WTC11 (cell line): ENCODE data around the gene VWC2.

Experiments used
- FOXK1 ChIP-seq: sonication (generic); formaldehyde crosslinking; IDR thresholded peaks from 2 replicates; pipeline ENCODE4 v1.8.0; 2022; ENCODE audit warnings: mild to moderate bottlenecking, moderate library complexity, missing genetic modification reagents
- KAT7 ChIP-seq: sonication (generic); formaldehyde crosslinking; IDR thresholded peaks from 2 replicates; pipeline ENCODE4 v1.8.1; 2023; ENCODE audit warnings: missing genetic modification reagents, mild to moderate bottlenecking, borderline replicate concordance
- NFE2L1 ChIP-seq: sonication (generic); formaldehyde crosslinking; IDR thresholded peaks from 2 replicates; pipeline ENCODE4 v1.8.1; 2023; ENCODE audit warnings: missing genetic modification reagents
- RELA ChIP-seq: sonication (generic); formaldehyde crosslinking; IDR thresholded peaks from 2 replicates; pipeline ENCODE4 v1.8.1; 2022; ENCODE audit warnings: missing genetic modification reagents, mild to moderate bottlenecking, borderline replicate concordance
- SP1 ChIP-seq: sonication (generic); formaldehyde crosslinking; conservative IDR thresholded peaks from 2 replicates; pipeline ENCODE4 v1.8.1; 2022; ENCODE audit warnings: missing genetic modification reagents
- TEAD4 ChIP-seq: sonication (generic); formaldehyde crosslinking; IDR thresholded peaks from 2 replicates; pipeline ENCODE4 v1.8.0; 2022; ENCODE audit warnings: mild to moderate bottlenecking, missing genetic modification reagents
- ZNF121 ChIP-seq: sonication (generic); formaldehyde crosslinking; IDR thresholded peaks from 2 replicates; pipeline ENCODE4 v1.8.0; 2023; ENCODE audit warnings: missing genetic modification reagents
- TF ChIP-seq, protein P1 (sequence below): sonication (generic); formaldehyde crosslinking; IDR thresholded peaks from 2 replicates; pipeline ENCODE4 v1.8.1; 2023; ENCODE audit warnings: mild to moderate bottlenecking, missing genetic modification reagents, moderate library complexity
- TF ChIP-seq, protein P2 (sequence below): fragments of 200-600 bp; IDR thresholded peaks from 2 replicates; pipeline ENCODE4 v1.8.0; 2022; ENCODE audit warnings: antibody characterized with exemption
- TF ChIP-seq, protein P3 (sequence below): sonication (generic); formaldehyde crosslinking; IDR thresholded peaks from 2 replicates; pipeline ENCODE4 v1.8.0; 2022; ENCODE audit warnings: mild to moderate bottlenecking, missing genetic modification reagents
- TF ChIP-seq, protein P4 (sequence below): sonication (generic); formaldehyde crosslinking; IDR thresholded peaks from 2 replicates; pipeline ENCODE4 v1.8.1; 2022; ENCODE audit warnings: low read depth, mild to moderate bottlenecking, moderate library complexity, missing genetic modification reagents, borderline replicate concordance
- TF ChIP-seq, protein P5 (sequence below): sonication (generic); formaldehyde crosslinking; conservative IDR thresholded peaks from 2 replicates; pipeline ENCODE4 v1.8.1; 2022; ENCODE audit warnings: mild to moderate bottlenecking, missing genetic modification reagents
- TF ChIP-seq, protein P6 (sequence below): fragments of 250-450 bp; sonication (Bioruptor Pico); IDR thresholded peaks from 2 replicates; pipeline ENCODE4 v1.9.0; 2021; ENCODE audit warnings: moderate library complexity, mild to moderate bottlenecking, inconsistent platforms, borderline replicate concordance

DNA sequence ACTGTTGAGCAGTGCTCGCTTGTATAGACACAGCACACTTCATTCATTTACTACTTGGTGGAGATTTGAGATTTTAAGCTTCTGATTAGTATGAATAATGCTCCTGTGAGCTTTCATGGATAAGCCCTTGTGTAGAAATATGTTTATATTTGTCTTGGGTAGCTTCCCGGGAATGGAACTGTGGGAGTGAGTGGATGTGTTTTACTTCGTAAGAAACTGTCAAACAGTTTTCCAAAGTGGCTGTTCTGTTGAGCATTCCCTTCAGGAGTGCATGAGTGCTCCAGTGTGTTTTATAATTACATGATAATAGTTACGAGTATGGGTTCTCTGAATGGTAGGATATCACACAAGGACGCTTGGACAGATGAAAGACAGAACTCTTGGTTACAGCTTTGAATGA lies 49.4 kb downstream of the VWC2 start:
- TF ChIP-seq, protein P1, sequence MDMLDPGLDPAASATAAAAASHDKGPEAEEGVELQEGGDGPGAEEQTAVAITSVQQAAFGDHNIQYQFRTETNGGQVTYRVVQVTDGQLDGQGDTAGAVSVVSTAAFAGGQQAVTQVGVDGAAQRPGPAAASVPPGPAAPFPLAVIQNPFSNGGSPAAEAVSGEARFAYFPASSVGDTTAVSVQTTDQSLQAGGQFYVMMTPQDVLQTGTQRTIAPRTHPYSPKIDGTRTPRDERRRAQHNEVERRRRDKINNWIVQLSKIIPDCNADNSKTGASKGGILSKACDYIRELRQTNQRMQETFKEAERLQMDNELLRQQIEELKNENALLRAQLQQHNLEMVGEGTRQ (CRISPR knock-in tag), result no peak
- TF ChIP-seq RELA (CRISPR knock-in tag) (no peak), ZNF121 (CRISPR knock-in tag) (no peak), SP1 (CRISPR knock-in tag) (no peak), NFE2L1 (CRISPR knock-in tag) (no peak), TEAD4 (CRISPR knock-in tag) (no peak), KAT7 (CRISPR knock-in tag) (no peak), FOXK1 (CRISPR knock-in tag) (no peak)
- TF ChIP-seq, protein P2, sequence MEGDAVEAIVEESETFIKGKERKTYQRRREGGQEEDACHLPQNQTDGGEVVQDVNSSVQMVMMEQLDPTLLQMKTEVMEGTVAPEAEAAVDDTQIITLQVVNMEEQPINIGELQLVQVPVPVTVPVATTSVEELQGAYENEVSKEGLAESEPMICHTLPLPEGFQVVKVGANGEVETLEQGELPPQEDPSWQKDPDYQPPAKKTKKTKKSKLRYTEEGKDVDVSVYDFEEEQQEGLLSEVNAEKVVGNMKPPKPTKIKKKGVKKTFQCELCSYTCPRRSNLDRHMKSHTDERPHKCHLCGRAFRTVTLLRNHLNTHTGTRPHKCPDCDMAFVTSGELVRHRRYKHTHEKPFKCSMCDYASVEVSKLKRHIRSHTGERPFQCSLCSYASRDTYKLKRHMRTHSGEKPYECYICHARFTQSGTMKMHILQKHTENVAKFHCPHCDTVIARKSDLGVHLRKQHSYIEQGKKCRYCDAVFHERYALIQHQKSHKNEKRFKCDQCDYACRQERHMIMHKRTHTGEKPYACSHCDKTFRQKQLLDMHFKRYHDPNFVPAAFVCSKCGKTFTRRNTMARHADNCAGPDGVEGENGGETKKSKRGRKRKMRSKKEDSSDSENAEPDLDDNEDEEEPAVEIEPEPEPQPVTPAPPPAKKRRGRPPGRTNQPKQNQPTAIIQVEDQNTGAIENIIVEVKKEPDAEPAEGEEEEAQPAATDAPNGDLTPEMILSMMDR, result no peak
- TF ChIP-seq, protein P3, sequence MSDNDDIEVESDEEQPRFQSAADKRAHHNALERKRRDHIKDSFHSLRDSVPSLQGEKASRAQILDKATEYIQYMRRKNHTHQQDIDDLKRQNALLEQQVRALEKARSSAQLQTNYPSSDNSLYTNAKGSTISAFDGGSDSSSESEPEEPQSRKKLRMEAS (CRISPR knock-in tag), result no peak
- TF ChIP-seq, protein P4, sequence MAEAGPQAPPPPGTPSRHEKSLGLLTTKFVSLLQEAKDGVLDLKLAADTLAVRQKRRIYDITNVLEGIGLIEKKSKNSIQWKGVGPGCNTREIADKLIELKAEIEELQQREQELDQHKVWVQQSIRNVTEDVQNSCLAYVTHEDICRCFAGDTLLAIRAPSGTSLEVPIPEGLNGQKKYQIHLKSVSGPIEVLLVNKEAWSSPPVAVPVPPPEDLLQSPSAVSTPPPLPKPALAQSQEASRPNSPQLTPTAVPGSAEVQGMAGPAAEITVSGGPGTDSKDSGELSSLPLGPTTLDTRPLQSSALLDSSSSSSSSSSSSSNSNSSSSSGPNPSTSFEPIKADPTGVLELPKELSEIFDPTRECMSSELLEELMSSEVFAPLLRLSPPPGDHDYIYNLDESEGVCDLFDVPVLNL (CRISPR knock-in tag), result no peak
- TF ChIP-seq, protein P5, sequence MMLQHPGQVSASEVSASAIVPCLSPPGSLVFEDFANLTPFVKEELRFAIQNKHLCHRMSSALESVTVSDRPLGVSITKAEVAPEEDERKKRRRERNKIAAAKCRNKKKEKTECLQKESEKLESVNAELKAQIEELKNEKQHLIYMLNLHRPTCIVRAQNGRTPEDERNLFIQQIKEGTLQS (CRISPR knock-in tag), result no peak
- TF ChIP-seq, protein P6, sequence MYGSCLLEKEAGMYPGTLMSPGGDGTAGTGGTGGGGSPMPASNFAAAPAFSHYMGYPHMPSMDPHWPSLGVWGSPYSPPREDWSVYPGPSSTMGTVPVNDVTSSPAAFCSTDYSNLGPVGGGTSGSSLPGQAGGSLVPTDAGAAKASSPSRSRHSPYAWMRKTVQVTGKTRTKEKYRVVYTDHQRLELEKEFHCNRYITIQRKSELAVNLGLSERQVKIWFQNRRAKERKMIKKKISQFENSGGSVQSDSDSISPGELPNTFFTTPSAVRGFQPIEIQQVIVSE (CRISPR knock-in tag), result no peak
